Spinal cord (tissue), 10 donors: ENCODE data around the gene KMT5B. TPM values are rescaled to one million over a fixed set of nuclear protein-coding genes. Genes with fewer than 3 reads are reported as not detected.

Source experiments
- DNase-seq, 6 donors: peaks; one replicate each; pipeline versions ENCODE4 v3.0.0 to v3.0.0-alpha.2; 2013 to 2015; ENCODE audit warnings: low spot score in 6 of 6, low read depth in 4 of 6
- H3K27ac ChIP-seq: one replicate; pipeline ENCODE4 v1.5.1; 2013; ENCODE audit warnings: low read depth, low read length, control low read depth
- H3K27me3 ChIP-seq: one replicate; pipeline ENCODE4 v1.6.1; 2013; ENCODE audit warnings: low read length; ENCODE audit not compliant: control insufficient read depth, insufficient read depth
- H3K36me3 ChIP-seq: one replicate; pipeline ENCODE4 v1.6.1; 2013; ENCODE audit warnings: low read length; ENCODE audit not compliant: control insufficient read depth, insufficient read depth
- H3K4me1 ChIP-seq: one replicate; pipeline ENCODE4 v1.6.1; 2013; ENCODE audit warnings: low read length; ENCODE audit not compliant: control insufficient read depth, insufficient read depth
- H3K4me3 ChIP-seq: one replicate; pipeline ENCODE4 v1.5.1; 2013; ENCODE audit warnings: low read depth, low read length, control low read depth
- H3K9me3 ChIP-seq: one replicate; pipeline ENCODE4 v1.6.1; 2013; ENCODE audit warnings: low read length; ENCODE audit not compliant: control insufficient read depth, insufficient read depth
- WGBS: methylation state at CpG from one replicate; pipeline ENCODE4 v1.1.5; 2013; ENCODE audit warnings: missing lambda C conversion rate; ENCODE audit not compliant: insufficient coverage; 5-methylcytosine and 5-hydroxymethylcytosine counted together
- polyA plus RNA-seq, 2 donors: library from polyadenylated mRNA; unstranded; fragments of 120-200 nt; gene quantifications; one replicate each; pipeline ENCODE4 v1.2.1, GENCODE V29; 2013; ENCODE audit not compliant: insufficient read length in 2 of 2
- total RNA-seq, 2 donors: library from RNA; depleted of rRNA in 1 of 2; stranded (reverse); fragments of 120-200 nt in 1 of 2; fragments of >200 nt in 1 of 2; gene quantifications; one replicate each; pipeline versions ENCODE4 v1.2.3 to v1.2.4, GENCODE V29; 2013 to 2014
- donor health status: healthy.

The KMT5B gene
- total and polyA plus RNA-seq, 4 donors = 61.7 to 69.5 (median 65.6) TPM

DNA sequence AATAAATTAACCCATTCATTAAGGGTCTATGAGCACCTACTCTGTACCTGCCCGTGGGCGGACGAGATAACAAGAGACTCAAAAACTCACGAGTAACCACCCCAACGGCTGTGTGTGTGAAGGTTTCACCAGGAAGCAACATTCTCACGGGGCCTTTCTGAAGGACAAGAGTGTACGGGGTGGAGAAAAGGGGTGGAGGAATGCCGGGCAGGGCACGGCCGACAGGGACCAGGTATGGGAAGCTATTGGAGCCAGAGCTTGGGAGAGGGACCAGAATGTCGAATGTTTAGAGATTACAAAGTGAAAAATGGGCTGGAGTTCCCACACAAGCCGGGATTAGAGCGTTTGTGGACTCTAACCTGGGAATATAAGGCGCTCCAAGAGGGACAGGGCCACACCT lies 1.6 kb downstream of the KMT5B start:
- no peaks in the 10 kb centered on the region for H3K9me3 ChIP-seq
- WGBS = 15% methylated on average over 10 of the region's 14 CpGs
- H3K4me3 ChIP-seq = peak overlapping the region; percentile 77
- peaks cover 56% of the 10 kb centered on the region for H3K4me1 ChIP-seq
- no peak overlapping the region for H3K27ac ChIP-seq
- no peaks in the 10 kb centered on the region for H3K27me3 ChIP-seq
- no peaks in the 10 kb centered on the region for H3K36me3 ChIP-seq
- peak in 1 of 6 donors; percentile 20 for DNase-seq

GRCh38 chr11:68206211-68206610 lies 6.9 kb downstream of the KMT5B start:
- peaks cover 35% of the 10 kb centered on the region for H3K4me1 ChIP-seq
- H3K27me3 ChIP-seq = no peaks in the 10 kb centered on the region
- H3K36me3 ChIP-seq = no peaks in the 10 kb centered on the region
- peak in 4 of 6 donors; percentile 35 to 90 (median 72) for DNase-seq
- no peak overlapping the region for H3K27ac ChIP-seq
- 25% methylated on average over 4 of the region's 5 CpGs for WGBS
- no peak overlapping the region for H3K4me3 ChIP-seq
- H3K9me3 ChIP-seq = no peaks in the 10 kb centered on the region

DNA sequence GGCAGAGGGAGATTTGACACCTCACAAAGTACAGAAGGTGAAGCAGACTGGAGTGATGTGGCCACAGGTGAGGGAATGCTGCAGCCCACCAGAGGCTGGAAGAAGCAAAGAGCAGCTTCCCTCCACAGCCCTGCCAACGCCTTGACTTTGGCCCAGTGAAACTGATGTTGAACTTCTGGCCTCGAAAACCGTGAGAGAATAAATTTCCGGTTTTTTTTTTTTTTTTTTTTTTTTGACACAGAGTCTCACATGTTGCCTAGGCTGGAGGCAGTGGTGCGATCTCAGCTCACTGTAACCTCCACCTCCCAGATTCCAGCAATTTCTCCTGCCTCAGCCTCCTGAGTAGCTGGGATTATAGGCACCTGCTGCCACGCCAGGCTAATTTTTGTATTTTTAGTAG lies 8.7 kb downstream of the KMT5B start:
- Histone ChIP-seq H3K36me3 (no peaks in the 10 kb centered on the region), H3K4me1 (peaks cover 28% of the 10 kb centered on the region), H3K27me3 (no peaks in the 10 kb centered on the region), H3K27ac (no peak overlapping the region), H3K9me3 (no peaks in the 10 kb centered on the region), H3K4me3 (no peak overlapping the region)
- no peak for DNase-seq
- WGBS = 20% methylated on average over 1 of the region's 6 CpGs

- no peaks in the 10 kb centered on the region for H3K9me3 ChIP-seq
- no peak overlapping the region for H3K27ac ChIP-seq
- H3K36me3 ChIP-seq = no peaks in the 10 kb centered on the region
- H3K27me3 ChIP-seq = no peaks in the 10 kb centered on the region
- no peak overlapping the region for H3K4me3 ChIP-seq
- DNase-seq = no peak
- WGBS = 100% methylated on average over 2 of the region's 2 CpGs
- peaks cover 26% of the 10 kb centered on the region for H3K4me1 ChIP-seq
Observed at GRCh38 chr11:68202165-68202564, 10.9 kb downstream of the KMT5B start.

GRCh38 chr11:68201492-68201891 lies 11.6 kb downstream of the KMT5B start:
- H3K4me1 ChIP-seq = peaks cover 21% of the 10 kb centered on the region
- WGBS = 51% methylated on average over 2 of the region's 4 CpGs

GRCh38 chr11:68200639-68201038 lies 12.5 kb downstream of the KMT5B start:
- WGBS = no CpG with 5 or more reads among the region's 3 CpGs
- no peak for DNase-seq
- H3K9me3 ChIP-seq = no peaks in the 10 kb centered on the region
- H3K27ac ChIP-seq = no peak overlapping the region
- H3K4me3 ChIP-seq = no peak overlapping the region
- H3K27me3 ChIP-seq = no peaks in the 10 kb centered on the region
- H3K36me3 ChIP-seq = no peaks in the 10 kb centered on the region
- peaks cover 15% of the 10 kb centered on the region for H3K4me1 ChIP-seq

More at GRCh38 chr11:68201492-68201891, 11.6 kb downstream of the KMT5B start:
- Histone ChIP-seq H3K27me3 (no peaks in the 10 kb centered on the region), H3K9me3 (no peaks in the 10 kb centered on the region), H3K4me3 (no peak overlapping the region), H3K36me3 (no peaks in the 10 kb centered on the region), H3K27ac (no peak overlapping the region)
- no peak for DNase-seq

DNA sequence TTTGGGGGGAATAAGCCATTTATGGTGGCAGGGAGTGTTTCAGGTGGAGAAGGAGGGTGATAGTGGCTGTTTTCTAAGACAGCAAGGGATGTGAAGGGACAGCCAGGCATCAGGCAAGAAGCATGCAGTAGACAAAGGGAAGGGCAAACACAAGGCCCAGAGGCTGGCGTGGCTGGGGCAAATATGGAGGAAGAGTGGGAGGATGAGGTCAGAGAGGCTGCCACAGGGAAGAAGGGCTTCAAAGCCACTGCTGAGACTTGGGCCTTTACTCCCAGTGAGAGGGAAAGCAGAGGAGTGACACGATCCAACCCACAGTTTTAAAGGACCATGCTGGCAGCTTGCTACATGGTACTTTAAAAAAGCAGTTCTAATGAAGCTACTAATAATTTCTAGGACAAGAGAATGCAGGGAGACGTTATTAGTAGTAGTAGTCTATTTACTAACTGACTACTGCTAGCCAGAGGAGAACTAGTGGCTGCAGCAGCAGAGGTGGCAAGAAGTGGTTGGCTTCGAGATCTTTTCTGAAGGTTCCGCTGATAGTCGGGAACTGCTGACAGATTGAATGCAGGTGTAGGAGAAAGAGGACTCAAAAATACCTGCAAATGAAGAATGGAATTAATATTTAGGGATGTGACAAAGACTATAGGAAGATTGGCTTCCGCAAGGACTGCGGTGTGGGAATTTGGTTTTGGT lies 13.7 kb downstream of the KMT5B start:
- Histone ChIP-seq H3K27me3 (no peaks in the 10 kb centered on the region), H3K4me1 (peaks cover 11% of the 10 kb centered on the region), H3K27ac (no peak overlapping the region), H3K36me3 (no peaks in the 10 kb centered on the region), H3K4me3 (no peak overlapping the region), H3K9me3 (no peaks in the 10 kb centered on the region)
- 84% methylated on average over 6 of the region's 8 CpGs for WGBS
- DNase-seq = no peak

- peaks cover 13% of the 10 kb centered on the region for H3K4me1 ChIP-seq
- H3K4me3 ChIP-seq = no peak overlapping the region
- no peak overlapping the region for H3K27ac ChIP-seq
- H3K27me3 ChIP-seq = no peaks in the 10 kb centered on the region
- H3K9me3 ChIP-seq = no peaks in the 10 kb centered on the region
- no peaks in the 10 kb centered on the region for H3K36me3 ChIP-seq
- DNase-seq = no peak
Observed at GRCh38 chr11:68196219-68196618, 16.9 kb downstream of the KMT5B start.

GRCh38 chr11:68194675-68195294 lies 18.3 kb downstream of the KMT5B start:
- no CpG with 5 or more reads among the region's 3 CpGs for WGBS
- no peaks in the 10 kb centered on the region for H3K27me3 ChIP-seq
- DNase-seq = no peak
- H3K9me3 ChIP-seq = no peaks in the 10 kb centered on the region
- no peak overlapping the region for H3K27ac ChIP-seq
- H3K36me3 ChIP-seq = no peaks in the 10 kb centered on the region
- peaks cover 13% of the 10 kb centered on the region for H3K4me1 ChIP-seq
- no peak overlapping the region for H3K4me3 ChIP-seq

GRCh38 chr11:68193018-68193417 lies 20.1 kb downstream of the KMT5B start:
- H3K9me3 ChIP-seq = no peaks in the 10 kb centered on the region
- no peaks in the 10 kb centered on the region for H3K27me3 ChIP-seq
- WGBS = 71% methylated on average over 3 of the region's 5 CpGs
- H3K36me3 ChIP-seq = peaks cover 2% of the 10 kb centered on the region
- H3K4me1 ChIP-seq = peaks cover 3% of the 10 kb centered on the region
- no peak overlapping the region for H3K4me3 ChIP-seq
- no peak for DNase-seq
- H3K27ac ChIP-seq = no peak overlapping the region
